ENCODE data around the gene ADCY2. TPM values are rescaled to one million over a fixed set of nuclear protein-coding genes. Genes with fewer than 3 reads are reported as not detected.

The ADCY2 gene
- total RNA-seq, 3 donors from 2014 or later: 1.7 to 14.8 (median 2.2) TPM

GRCh38 chr5:7391814-7392692 lies 3.9 kb upstream of the ADCY2 start:
- Histone ChIP-seq H3K4me3 (no peak overlapping the region), H3K4me1 (ENCODE audit: low read depth) (peaks cover 6% of the 10 kb centered on the region), H3K36me3 (ENCODE audit: low read depth) (no peaks in the 10 kb centered on the region), H3K9me3 (no peaks in the 10 kb centered on the region)
- intact Hi-C loops (cut with DNase I, micrococcal nuclease): no loop called here
- DNase-seq (peak in 2 of 3 donors; percentile 31 to 62), ATAC-seq (peak; percentile 71)
- TF ChIP-seq CTCF (IDR thresholded peaks at IDR 0.05): peak; percentile 34

- ATAC-seq (no peak), DNase-seq (no peak)
- Histone ChIP-seq H3K36me3 (ENCODE audit: low read depth) (no peaks in the 10 kb centered on the region), H3K9me3 (no peaks in the 10 kb centered on the region), H3K4me3 (no peak overlapping the region), H3K4me1 (ENCODE audit: low read depth) (peaks cover 6% of the 10 kb centered on the region)
- no peak for TF ChIP-seq CTCF (IDR thresholded peaks at IDR 0.05)
- intact Hi-C loops (cut with DNase I, micrococcal nuclease): no loop called here
Measured at GRCh38 chr5:7392693-7393024, 3.3 kb upstream of the ADCY2 start.

GRCh38 chr5:7393921-7394799 lies 1.8 kb upstream of the ADCY2 start:
- ATAC-seq (no peak), DNase-seq (no peak)
- intact Hi-C loops (cut with DNase I, micrococcal nuclease): no loop called here
- no peaks in the 10 kb centered on the region for H3K36me3 ChIP-seq (ENCODE audit: low read depth)
- no peak for TF ChIP-seq CTCF (IDR thresholded peaks at IDR 0.05)
- H3K4me3 ChIP-seq: no peak overlapping the region
- H3K4me1 ChIP-seq (ENCODE audit: low read depth): peaks cover 6% of the 10 kb centered on the region
- no peaks in the 10 kb centered on the region for H3K9me3 ChIP-seq

GRCh38 chr5:7394889-7395431 lies 978 bp upstream of the ADCY2 start:
- H3K9me3 ChIP-seq: no peaks in the 10 kb centered on the region
- no peak for TF ChIP-seq CTCF (IDR thresholded peaks at IDR 0.05)
- no peaks in the 10 kb centered on the region for H3K36me3 ChIP-seq (ENCODE audit: low read depth)
- DNase-seq: no peak
- H3K4me3 ChIP-seq: no peak overlapping the region
- peaks cover 6% of the 10 kb centered on the region for H3K4me1 ChIP-seq (ENCODE audit: low read depth)
- intact Hi-C loops (cut with DNase I, micrococcal nuclease): no loop called here
- ATAC-seq: no peak

- H3K4me1 ChIP-seq (ENCODE audit: low read depth): peaks cover 6% of the 10 kb centered on the region
- intact Hi-C loops (cut with DNase I, micrococcal nuclease): no loop called here
- H3K4me3 ChIP-seq: no peak overlapping the region
- H3K9me3 ChIP-seq: no peaks in the 10 kb centered on the region
- DNase-seq: no peak
- TF ChIP-seq CTCF (IDR thresholded peaks at IDR 0.05): no peak
- H3K36me3 ChIP-seq (ENCODE audit: low read depth): no peaks in the 10 kb centered on the region
- ATAC-seq: no peak
Measured at GRCh38 chr5:7395432-7395946, 449 bp upstream of the ADCY2 start.

Measured in mucosa of descending colon (tissue), 3 donors.